AG04449 (cell line): ENCODE data around the gene FAM234A.
"Not testable (repeated sequence)": the region's sequence is repeated elsewhere in the genome, so short reads cannot be mapped to it uniquely, and the experiment has no call there.

Experiments used
- CTCF ChIA-PET: fragments of 350-600 bp; formaldehyde crosslinking; extraction: SDS; loops from one replicate; lab custom pipeline; 2021; ENCODE audit warnings: antibody characterized with exemption; lab: Yijun Ruan, JAX
- POLR2A ChIA-PET: fragments of 400-600, 350-600 bp; formaldehyde crosslinking; extraction: SDS; loops from one replicate; lab custom pipeline; 2020; ENCODE audit warnings: antibody characterized with exemption, inconsistent platforms; lab: Yijun Ruan, JAX
- DNase-seq: peaks from one replicate; pipeline ENCODE4 v3.0.0-alpha.2; 2010; ENCODE audit warnings: low read depth, low spot score
- H3K4me3 ChIP-seq: 2 replicates; pipeline ENCODE4 v1.5.1; 2011; ENCODE audit warnings: low read depth, mild to moderate bottlenecking, control low read depth, low read length
- CTCF ChIP-seq: IDR thresholded peaks from one replicate; pipeline ENCODE4 v1.5.1; 2011; ENCODE audit warnings: mild to moderate bottlenecking, moderate library complexity, low read length, control low read depth, inconsistent platforms; ENCODE audit not compliant: insufficient read depth; ENCODE audit errors: missing control alignments

FAM234A gene

GRCh38 chr16:203246-203645 lies 31.4 kb upstream of the FAM234A start:
- no peak for DNase-seq
- TF ChIP-seq CTCF = no peak
- ChIA-PET CTCF (no interaction called here), POLR2A (no interaction called here)
- no peak overlapping the region for H3K4me3 ChIP-seq

- DNase-seq, H3K4me3 ChIP-seq, POLR2A ChIA-PET: not testable (repeated sequence)
- CTCF ChIA-PET = interaction anchor here (1.2 kb wide), 1 partner anchor 158 kb away, joined by 3 read pairs; no protein-coding TSS in a partner anchor
Measured at GRCh38 chr16:204046-204445, 30.6 kb upstream of the FAM234A start.

DNA sequence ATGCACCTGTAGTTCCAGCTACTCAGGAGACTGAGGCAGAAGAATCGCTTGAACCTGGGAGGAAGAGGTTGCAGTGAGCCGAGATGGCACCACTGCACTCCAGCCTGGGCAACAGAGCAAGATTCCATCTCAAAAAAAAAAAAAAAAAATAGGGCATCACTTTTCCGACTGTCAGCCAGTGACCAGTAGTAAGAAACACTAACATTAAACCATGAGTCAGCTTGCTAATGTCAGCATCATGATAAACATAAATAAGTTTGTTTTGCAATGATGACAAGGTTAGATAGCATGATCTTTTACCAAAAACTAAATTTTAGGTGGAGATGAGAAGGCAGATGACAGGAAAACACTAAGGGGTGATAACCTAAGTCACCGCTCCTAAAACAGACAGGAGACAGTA lies 25.3 kb upstream of the FAM234A start:
- CTCF ChIA-PET = interaction anchor here (0.9 to 4.7 kb wide), 3 partner anchors 19 to 102 kb away, joined by 3 to 23 read pairs (median 3); partner anchors contain the start of gene HBQ1
- POLR2A ChIA-PET, H3K4me3 ChIP-seq, DNase-seq: not testable (repeated sequence)

GRCh38 chr16:211631-212180 lies 22.9 kb upstream of the FAM234A start:
- DNase-seq, POLR2A ChIA-PET, H3K4me3 ChIP-seq: not testable (repeated sequence)
- CTCF ChIA-PET = interaction anchor here (0.9 to 2.8 kb wide), 3 partner anchors 12 to 138 kb away, joined by 3 to 8 read pairs (median 7); no protein-coding TSS in a partner anchor

DNA sequence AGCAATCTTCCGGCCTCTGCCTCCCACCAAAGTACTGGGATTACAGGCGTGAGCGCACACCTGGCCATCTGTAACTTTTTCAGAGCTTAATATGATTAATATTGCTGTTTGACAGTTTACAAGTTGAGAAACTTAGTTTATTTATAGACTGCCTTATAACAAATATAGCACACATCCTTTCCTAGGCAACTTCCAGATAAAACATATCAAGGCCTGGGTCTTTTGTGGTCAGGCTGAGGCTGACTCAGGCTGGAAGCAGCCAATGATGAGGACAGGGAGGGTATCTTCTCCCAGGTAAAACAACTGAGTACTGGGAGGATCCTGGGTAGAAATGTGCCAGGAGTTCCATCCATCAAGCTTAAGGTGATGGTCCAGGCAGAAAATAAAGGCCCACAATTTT lies 21.6 kb upstream of the FAM234A start:
- no peak for TF ChIP-seq CTCF
- DNase-seq = no peak
- H3K4me3 ChIP-seq = no peak overlapping the region
- CTCF ChIA-PET = interaction anchor here (1.0 to 1.3 kb wide), 2 partner anchors 9 to 139 kb away, joined by 3 to 7 read pairs; no protein-coding TSS in a partner anchor
- POLR2A ChIA-PET = interaction anchor here (0.6 kb wide), 1 partner anchor 128 kb away, joined by 3 read pairs; no protein-coding TSS in a partner anchor

DNA sequence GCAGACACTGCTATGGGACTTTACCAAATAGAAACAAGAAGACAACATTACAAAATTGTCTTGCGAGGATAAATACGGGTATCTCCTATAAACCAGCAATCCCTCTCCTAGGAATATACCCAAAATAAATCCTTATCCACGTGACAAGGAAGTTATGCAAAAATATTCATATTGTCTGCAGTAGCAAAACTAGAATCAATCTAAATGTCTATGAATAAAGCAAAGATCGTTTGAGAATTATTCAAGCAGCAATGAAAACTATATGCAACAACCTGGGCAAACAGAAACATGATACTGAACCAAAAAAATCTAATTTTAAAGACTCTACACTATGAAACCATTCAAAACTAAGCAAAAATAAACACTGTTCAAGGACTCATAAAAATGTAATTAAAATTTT lies 14.6 kb upstream of the FAM234A start:
- DNase-seq = no peak
- H3K4me3 ChIP-seq = no peak overlapping the region
- ChIA-PET CTCF (interaction anchor here (0.9 kb wide), 1 partner anchor 38 kb away, joined by 3 read pairs; no protein-coding TSS in a partner anchor), POLR2A (no interaction called here)
- TF ChIP-seq CTCF = no peak

DNA sequence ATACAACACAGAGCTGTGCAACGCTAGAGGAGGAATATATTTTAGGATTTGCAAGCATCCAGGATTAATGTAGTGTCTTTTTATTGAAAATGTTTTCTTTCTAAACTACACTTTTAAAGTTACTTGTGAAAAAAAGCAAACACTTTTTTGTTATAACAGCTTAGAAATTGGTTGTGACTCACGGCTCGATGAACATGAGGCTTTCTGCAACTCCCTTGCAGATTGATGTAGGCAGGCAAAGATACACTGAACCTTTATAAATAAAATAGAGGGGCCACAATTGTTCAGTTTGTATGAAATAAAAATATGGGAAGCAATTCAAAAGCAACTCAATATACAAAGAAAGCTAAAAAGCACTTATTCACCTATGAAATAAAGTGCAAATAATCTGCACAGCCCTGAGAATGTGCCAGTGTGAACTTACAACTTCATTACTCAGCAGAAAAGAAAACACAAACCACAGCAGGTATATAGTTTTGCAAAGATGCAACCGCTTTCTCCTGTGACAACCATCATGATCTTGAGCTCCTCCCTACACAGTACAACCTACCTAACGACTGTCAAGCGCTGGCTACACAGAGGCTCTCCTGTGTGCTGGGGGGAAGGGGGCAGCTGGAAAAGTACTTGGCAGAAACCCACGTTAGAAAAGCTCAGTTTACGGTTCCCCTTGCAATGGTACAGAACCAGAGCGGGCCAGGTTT lies 6.3 kb upstream of the FAM234A start:
- ChIA-PET CTCF (interaction anchor here (0.7 to 3.6 kb wide), 11 partner anchors 9 to 131 kb away, joined by 3 to 19 read pairs (median 4); partner anchors contain the start of gene HBQ1), POLR2A (interaction anchor here (0.9 kb wide), 1 partner anchor 21 kb away, joined by 3 read pairs; no protein-coding TSS in a partner anchor)
- no peak for TF ChIP-seq CTCF
- DNase-seq = no peak
- H3K4me3 ChIP-seq = peak overlapping the region; percentile 97
